Uterine smooth muscle cell (primary cell): ENCODE measurements around the gene DUSP21. TPM values are rescaled to one million over a fixed set of nuclear protein-coding genes. Genes with fewer than 3 reads are reported as not detected.

ENCODE experiments used
- total RNA-seq: library from RNA; depleted of rRNA; stranded (reverse); fragments of >200 nt; gene quantifications from 2 replicates; pipeline ENCODE4 v1.2.3, GENCODE V29; 2014

The DUSP21 gene
- not detected in 2 replicates for total RNA-seq

DNA sequence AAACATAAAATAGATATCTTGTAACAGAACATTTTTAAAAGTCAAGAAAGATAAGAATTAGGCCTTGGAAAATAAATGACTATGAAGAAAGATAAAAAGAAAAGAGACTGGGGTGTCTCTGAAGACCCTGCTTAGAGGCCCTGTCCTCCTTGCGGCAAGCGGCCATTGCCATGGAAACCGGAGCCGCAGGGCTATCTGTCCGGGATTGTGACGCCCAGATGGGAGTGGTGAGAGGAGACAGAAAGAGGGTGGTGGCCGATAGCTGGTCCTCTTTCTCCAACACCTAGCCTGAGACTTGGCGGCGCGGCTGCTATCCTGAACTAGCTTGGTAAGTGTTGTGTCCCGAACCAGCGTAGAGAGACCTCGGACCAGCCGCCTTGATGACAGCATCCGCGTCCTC lies at the start of gene DUSP21:
Gene DUSP21, plus strand, starts transcription at position 269 of the 400 bp plus-strand sequence. Its CDS starts 112 bp downstream, at position 381.

DNA sequence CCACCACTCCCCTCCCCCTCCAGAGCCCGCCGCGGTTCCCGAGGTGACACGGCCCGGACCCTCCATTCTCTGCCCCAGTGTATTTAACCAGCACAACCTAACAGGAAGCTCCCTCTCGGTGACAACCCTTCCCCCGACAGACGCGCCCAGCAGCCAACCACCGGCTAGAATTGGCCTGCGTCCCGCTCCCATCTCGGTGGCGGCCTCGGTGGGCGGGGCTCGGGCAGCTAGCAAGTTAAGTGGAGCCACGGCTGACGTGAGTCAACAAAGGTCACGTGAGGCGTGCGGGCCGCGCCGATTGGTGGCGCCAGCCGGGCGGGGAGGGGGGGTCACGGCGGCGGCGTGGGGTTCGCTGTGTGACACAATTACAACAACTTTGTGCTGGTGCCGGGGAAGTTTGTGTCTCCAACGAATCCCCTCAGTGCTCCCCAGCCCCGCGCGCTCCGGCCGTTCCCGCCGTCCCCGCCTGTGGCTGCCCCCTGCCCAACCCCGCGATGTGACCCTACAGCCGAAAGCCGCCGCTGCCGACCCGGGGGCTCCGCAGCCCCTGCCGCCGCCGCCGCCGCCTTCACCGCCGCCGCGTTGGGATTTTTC lies 29.1 kb downstream of the DUSP21 start, which contains the start of gene KDM6A:
Gene KDM6A, plus strand, starts transcription at position 368 of the 594 bp plus-strand sequence. CDS start 364 bp downstream, outside the sequence.

Other genes with a start within 250 kb of the DUSP21 start
- 23.4 and 25.6 TPM in 2 replicates for gene KDM6A, start 29.2 kb downstream of the DUSP21 start, total RNA-seq